GM21786 (cell line): ENCODE measurements around the gene SELP.
A peak's percentile ranks its signal among the peaks of the same experiment; 100 is the strongest.

Experiments
- ATAC-seq: cut with Tn5 transposase; IDR thresholded peaks from one replicate; pipeline ENCODE4 v1.9.1; 2021; ENCODE audit not compliant: unreplicated experiment

Gene SELP

DNA sequence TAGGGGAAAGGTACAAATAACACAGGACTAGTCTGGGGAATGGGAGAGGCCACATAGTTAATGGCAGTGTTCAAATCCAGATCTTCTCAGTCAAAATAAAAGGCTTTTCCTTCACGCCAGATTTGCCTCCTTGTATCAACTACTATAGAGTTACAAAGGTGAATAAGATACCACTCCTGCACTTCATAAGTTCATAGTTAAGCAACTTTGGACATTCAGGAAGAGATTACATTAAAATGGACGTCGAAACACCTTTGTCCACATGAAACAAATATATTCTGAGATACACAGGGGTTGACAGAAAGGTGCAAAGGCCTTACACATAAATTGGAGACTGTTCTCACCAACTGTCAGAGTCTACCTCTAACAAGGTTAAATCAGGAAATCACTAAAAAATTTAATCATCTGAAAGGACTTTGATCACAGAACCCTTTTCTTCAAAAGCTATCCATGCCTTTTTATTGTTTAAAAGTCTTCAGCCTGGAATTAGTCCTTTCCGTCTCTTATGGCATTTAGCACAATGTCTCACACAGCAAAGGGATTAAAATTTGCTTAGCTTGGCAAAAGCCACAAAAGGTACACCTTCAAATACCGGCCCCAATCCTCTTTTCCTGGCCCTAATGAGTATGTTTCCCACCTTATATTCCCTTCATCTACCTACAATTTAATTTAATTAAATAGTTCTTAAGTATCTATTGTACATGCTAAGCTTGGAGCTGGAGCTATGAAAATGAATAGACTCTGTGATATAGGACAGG, 51.8 kb downstream of the SELP start:
- no peak for ATAC-seq

DNA sequence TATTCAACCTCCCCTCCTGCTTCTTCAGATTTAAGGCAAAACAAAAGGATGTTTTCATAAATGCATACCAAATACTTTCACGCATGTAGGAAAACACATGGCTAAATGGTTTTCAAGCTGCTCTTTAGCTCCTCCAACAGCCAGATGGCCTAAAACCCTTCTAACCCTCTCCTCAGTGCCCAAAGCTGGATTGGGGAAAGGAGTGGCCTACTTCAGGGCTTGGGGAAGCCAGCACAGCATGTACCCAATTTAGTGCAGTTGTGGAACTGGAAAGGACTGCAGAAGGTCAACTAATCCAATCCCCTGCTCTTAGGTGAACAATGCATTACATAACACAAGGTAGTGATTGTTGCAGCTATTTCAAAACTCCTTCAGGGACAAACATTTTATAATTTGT, 53.0 kb downstream of the SELP start:
- ATAC-seq: no peak

DNA sequence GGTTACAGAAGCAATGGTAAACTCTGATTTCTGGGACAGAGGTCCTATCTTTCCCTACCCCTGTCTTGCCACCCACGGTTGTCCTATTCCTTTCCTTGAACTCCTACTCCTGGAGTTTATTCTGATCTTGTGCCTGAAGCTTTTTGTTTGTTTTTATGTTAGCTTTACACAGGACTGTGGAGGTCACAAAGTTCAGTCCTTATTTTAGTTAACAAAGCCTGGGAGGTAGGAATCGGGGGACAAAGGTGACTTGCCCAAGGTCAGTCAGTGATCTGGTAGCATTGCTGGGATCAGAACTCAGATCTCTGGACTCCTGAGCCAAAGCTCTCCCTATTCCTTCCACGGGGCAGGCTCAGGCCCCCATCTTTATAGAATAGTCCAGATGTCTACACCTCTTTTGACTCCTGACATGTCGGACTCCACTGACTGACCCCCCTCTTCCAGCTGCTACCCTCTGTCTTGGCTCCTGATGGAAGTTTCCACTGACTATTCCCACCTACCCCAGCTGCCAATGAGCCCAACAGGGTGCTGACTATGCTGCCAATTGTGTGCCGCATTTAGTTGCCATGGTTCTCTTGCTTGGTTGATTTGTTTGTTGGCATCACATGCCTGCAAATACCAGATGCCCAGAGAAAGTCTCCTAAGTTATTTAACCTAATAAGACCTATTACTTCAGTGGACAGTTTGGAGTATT, 53.5 kb downstream of the SELP start:
- no peak for ATAC-seq

DNA sequence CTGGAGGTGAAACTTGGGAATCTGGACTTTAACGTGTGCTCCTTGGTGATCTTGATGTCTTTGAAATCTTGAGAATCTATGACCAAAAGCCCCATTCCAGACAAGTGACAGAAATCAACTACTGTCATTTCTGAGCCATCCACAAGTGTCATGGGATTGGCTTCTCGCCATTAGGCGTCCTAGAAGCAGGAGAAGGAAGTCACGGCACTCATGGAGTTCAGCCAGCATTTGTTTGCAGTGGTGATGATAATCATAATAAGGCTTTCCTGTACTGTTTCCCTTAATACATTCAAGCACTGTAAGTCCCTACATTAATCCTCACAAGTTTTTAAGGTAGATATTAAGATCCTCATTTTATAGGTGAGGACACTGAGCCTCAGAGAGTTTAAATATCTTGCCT, 55.6 kb downstream of the SELP start:
- no peak for ATAC-seq

DNA sequence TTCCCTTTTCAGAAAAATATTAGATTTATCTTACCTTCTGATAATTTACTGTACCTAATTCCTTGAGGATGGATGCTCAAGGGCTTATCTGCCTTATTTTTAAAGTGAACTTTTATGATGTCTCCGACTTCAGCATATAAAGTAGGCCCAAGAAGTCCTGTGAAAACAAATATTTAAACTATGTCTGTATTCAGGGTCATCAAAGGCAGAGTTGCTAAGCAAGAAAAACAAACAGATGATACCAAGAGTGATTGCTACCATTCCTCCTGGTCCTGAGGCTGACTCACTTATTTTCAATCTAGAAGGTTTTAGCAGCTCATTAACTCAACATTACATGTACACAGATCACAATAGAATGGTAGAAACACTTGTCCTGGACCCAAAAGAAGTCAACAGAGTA, 57.7 kb downstream of the SELP start:
- no peak for ATAC-seq

DNA sequence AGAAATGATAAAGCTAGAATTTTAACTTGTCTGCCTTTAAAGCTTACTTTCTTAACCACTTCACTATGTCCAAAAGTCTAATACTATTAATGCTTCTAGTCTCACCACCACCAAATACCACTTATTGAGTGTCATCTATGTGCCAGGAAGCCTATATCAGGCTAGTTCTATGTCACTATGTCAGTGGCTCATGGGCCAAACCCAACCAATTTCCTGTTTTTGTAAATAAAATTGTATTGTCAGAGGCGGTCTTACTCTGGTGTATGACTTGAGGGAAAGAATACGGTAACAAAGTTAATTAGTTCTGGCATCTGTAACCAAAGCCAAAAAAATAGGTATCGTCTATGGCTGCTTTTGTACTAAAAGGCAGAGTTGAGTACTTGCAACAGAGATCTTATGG, 58.5 kb downstream of the SELP start:
- no peak for ATAC-seq

DNA sequence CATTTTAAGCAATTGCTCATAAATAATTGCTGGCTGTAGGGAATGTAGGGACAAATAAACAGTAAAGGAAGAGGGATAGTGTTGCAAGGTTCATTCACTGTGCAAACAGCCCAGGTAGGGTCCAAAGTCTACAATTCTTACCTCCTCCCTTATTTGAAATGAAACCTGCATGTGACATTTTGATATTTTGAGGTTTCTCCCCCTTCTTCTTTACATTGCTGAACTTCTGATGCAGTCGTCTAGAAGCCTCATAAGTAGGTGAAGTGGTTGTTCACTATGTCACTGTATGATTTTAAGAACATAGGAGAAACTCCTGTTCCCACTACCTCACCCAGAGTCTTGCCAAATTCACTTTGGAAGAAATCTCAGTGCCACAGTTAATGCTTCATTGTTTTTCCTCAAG, 59.8 kb downstream of the SELP start:
- ATAC-seq: no peak

DNA sequence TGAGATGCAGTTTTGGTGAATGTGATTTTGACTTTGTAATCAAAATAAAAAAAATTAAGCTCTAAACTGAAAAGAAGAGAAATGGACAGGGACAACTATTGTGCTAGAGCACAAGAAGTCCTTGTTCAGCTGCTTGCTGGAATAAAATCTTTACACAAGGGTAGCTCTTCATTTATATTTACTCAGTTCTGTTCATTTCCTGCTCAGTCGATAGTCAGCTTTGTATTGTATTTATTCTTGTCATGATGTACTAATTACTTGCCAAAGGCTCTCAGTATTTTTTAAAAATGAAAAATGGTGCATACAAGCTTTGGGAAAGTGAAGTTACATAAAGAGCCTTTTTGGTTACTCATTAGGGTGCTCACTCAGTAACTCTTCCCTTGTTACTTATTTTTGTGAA, 61.4 kb downstream of the SELP start:
- ATAC-seq: no peak

DNA sequence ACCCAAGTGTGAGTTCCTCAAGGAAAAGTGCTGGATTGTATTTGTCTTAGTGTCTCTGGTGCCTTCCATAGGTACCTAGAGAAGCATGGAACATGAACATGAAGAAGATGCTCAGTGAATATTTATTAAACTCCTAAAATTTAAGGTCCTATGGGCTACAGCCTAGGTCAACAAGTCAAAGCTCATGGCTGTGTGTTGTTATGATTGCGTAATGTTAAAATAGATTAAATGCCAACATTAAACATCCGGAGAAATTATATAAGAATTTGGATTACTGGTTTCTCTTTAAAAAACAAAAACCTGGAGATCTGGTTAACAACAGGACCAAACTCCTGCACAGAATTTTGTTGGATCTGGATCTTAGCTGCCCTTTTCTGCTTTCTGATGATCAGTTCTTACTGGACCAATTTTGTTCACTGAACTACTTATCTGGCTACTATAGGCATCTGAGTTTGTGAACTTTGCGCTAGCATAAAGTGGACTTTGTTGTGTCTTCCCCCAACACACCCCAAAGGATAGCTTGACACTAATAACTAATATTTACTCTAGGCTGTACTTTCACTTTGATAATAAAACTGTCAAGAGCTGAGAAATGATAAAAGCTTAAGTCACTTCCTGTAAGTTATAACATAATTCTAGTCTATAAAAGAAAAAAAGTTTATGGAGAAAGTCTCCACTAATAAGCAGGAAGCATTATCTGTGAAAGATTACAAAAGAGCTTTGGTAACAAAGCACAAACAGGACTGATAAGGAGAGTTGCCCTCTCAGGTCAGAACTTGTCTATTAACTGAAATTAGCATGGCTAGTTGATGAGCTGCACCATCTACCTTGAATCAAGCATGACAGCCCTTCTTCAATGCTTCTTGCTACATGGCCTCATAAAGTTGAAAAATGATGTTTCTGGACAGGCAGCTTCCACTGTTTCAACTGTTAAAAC, 64.3 kb downstream of the SELP start:
- no peak for ATAC-seq

DNA sequence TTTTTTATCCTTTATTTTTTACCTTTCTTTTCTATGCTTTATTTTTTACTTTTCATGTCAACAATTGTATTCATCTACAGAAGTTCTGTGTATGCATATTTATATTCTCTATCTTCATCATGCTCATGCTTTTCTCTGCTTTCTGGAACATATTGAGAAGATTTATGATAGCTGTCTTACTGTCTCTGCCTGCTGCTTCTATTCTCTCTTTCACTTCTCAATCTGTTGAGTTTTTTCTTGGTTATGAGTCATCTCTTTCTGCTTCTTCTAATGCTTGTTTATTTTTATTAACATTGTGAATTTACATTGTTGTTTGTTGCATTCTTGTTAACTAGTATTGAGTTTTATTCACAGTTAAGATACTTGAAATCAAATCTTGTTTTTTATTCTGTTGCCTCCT, 66.3 kb downstream of the SELP start:
- no peak for ATAC-seq

DNA sequence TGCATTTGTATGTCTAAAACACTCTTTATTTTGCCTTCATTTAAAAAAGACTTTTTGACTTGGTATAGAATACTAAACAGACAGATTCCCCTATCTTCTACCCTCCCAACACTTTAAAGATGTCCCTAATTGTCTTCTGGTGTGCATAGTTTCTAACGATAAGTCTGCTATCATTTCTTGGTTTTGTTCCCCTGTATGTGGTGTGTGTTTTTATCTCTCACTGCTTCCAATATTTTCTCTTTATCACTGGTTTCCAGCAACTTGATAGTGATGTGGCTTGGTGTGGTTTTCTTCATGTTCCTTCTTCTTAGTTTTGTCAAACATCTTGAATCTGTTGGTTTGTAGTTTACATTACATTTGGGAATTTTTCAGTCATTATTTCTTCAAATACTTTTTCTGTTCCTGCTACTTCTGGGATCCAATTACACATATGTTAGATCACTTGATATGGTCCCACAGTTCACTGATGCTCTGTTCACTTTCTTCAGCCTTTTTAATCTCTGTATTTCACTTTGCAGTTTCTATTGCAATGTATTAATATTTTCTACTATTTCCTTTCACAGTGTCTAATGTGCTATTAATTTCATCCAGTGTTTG, 66.8 kb downstream of the SELP start:
- ATAC-seq: no peak

DNA sequence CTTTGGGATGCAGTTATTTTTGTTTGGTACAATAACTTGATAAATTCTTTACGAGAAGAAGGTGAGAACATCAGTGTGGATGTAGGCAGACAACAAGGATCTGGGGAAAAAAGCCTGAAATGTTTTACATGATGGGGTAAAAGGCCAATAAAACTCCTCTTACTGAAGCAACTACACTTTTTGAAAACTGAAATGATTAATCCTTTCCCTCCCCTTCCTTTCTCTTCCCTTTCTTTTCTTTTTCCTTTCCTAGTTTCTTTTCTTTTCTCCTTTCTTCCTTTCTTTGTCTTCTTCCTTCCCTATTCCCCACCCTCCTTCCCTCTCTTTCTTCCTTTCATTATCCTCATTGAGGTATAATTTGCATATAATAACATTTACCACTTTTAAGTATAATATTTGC, 68.2 kb downstream of the SELP start:
- ATAC-seq: no peak

DNA sequence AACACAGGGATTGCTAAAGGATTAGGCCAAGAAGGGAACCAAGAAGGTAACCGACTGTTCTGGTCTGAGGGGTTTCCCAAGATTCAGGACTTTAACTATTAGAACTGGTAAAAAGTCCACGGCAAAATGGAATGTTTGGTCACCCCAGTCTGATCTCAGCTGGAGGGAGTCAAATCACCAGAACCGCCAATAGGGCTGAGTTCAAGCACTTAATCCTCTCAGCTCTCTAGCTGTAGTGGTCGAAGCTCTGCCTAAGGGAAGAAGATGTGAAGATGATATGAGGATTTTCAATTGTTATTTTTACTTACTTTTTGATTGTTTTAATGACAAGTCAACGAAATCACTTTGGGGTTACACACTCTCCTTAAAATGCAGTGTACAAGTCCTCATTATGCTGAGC, 72.8 kb downstream of the SELP start:
- ATAC-seq: no peak

DNA sequence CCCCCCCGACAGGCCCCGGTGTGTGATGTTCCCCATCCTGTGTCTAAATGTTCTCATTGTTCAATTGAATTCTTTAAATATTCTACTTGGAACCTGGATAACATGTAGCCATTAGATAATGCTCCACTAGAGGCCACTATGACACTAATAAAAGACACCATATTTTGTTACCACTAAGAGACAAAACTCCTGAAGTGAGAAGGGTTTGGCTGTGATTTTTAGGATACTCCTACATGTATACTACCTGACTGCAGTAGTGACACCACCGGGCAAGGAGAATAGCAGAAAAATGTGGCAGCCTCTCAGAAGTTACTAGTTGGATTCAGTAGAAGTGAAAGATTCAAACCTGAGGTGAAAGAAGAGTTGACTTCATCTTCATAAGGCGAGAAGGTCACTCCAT, 79.6 kb downstream of the SELP start:
- peak; percentile 58 for ATAC-seq

DNA sequence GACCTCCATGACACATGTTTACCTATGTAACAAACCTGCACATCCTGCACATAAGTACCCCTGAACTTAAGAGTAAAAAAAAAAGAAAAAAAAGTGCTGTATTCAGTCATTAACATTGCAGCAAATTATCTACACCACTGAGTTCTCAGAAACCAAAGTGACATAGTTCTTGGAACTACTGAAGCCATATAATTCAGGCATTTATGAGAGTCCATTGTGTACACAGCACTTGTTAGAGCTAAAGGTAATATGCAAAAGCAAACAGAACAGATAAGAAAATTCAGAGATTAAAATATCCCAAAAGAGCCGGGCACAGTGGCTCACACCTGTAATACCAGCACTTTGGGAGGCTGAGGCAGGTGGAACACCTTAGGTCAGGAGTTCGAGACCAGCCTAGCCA, 81.6 kb downstream of the SELP start:
- no peak for ATAC-seq

DNA sequence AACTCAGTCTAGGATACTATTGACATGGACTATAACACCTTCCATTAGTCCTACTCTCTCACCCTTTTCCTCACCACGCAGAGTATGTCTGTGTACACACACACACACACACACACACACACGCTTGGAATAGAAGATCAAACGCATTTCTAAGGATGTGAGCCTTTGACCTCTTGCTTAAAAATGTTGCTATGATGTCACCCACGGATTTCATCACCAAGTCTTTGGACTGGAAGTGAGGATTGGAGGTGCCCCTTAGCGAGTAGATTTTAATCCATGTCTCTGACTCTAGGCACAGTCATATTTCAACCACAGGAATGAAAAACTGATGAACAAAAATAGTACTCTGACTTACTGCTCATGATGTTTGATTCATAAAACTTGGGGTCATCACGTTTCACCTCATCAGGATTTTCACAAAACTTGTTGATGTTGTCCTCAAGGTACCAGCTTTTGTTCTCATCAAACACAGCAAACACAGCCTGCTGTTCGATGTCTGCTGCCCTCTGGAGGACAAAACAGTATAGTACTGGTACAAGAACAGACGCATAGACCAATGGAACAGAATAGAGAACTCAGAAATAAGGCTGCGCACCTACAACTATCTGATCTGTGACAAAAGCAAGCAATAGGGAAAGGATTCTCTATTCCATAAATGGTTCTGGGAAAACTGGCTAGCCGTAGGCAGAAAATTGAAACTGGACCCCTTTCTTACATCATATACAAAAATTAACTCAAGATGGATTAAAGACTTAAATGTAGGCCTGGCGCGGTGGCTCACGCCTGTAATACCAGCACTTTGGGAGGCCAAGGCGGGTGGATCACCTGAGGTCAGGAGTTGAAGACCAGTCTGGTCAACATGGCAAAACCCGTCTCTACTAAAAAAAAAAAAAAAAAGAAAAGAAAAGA, 83.6 kb downstream of the SELP start:
- peak; percentile 60 for ATAC-seq

DNA sequence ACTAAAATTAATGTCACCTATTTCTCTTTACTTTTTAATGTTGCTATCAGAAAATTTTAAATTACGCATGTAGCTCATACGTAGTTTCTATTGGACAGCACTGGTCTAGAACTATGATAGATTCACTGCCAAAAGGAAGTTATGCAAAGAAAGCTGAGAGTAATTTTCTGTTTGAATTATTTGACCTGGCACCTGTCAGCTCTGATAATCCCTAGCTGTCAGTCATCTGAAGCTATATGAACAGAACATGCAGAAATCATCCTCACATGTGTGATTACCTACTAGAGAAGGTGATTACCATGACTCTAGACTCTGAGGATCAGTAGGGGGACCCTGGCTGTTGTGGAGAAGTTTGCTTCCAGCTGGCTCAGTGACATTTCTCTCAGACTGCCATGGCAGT, 84.5 kb downstream of the SELP start:
- no peak for ATAC-seq

DNA sequence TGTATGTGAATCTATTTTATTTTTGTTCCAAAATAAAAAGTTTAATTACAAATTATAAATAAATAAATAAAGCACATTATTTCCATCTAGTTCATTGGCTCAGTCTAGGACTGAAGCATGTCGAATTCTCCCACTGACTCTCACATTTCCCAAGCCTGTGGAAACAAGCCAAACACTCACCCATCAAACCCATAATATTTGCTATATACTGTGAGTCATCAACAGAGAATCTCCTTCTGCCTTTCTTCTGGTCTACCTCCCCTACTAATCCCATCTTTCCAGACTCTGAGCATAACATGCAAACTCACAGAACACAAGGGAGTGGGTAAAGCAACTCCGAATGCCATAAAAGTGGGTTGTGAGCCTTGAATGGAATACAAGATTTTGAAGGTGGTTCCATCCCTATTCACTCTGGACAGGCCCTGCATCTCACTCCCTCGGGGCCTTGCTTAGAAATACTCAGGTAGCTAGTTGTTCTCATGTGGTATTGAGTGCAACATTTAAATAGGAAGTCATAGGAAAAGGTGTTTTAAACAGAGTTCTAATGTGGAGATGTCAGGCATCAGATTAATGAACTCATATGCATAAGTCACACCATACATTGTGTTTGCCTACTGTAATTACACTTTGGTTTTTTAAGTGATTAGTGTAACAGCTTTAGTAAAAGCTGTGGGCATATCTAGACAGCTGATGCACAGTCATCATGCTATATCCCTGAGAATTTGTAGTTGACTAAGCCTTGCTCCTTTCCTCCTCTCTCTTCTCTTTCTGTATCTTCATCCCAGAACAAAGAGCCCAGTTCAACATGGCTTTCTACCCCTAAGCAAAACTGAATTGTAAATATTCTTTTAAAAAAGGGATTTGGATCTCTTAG, 90.7 kb downstream of the SELP start:
- no peak for ATAC-seq
